ENCODE measurements around the gene RNASE11.
"Not testable (repeated sequence)": the region's sequence is repeated elsewhere in the genome, so short reads cannot be mapped to it uniquely, and the experiment has no call there.

RNASE11 gene

GRCh38 chr14:20587489-20588154, at the start of gene RNASE11:
Gene RNASE11 (minus strand): TSS chr14:20588001.
- no peak for DNase-seq

- DNase-seq = no peak
These were observed 45.3 kb upstream of the RNASE11 start for GRCh38 chr14:20632831-20633691.

GRCh38 chr14:20632448-20632830, 44.6 kb upstream of the RNASE11 start:
- DNase-seq = no peak

- DNase-seq = no peak
These were observed 44.1 kb upstream of the RNASE11 start for GRCh38 chr14:20631880-20632389.

GRCh38 chr14:20631023-20631879, 43.5 kb upstream of the RNASE11 start:
- no peak for DNase-seq

GRCh38 chr14:20630340-20631022, 42.7 kb upstream of the RNASE11 start:
- no peak for DNase-seq

- DNase-seq = no peak
These were observed 40.5 kb upstream of the RNASE11 start for GRCh38 chr14:20628063-20628854.

GRCh38 chr14:20627346-20628027, 39.7 kb upstream of the RNASE11 start:
- no peak for DNase-seq

- DNase-seq = no peak
These were observed 38.5 kb upstream of the RNASE11 start for GRCh38 chr14:20626274-20626673.

GRCh38 chr14:20624495-20625070, 36.8 kb upstream of the RNASE11 start:
- no peak for DNase-seq

- DNase-seq = no peak
These were observed 36.0 kb upstream of the RNASE11 start for GRCh38 chr14:20623798-20624197.

GRCh38 chr14:20622816-20623291, 35.1 kb upstream of the RNASE11 start:
- DNase-seq = no peak

- no peak for DNase-seq
These were observed 33.1 kb upstream of the RNASE11 start for GRCh38 chr14:20620798-20621478.

GRCh38 chr14:20619688-20620087, 31.9 kb upstream of the RNASE11 start:
- DNase-seq = not testable (repeated sequence)

GRCh38 chr14:20618271-20618749, 30.5 kb upstream of the RNASE11 start:
- no peak for DNase-seq

GRCh38 chr14:20617138-20618003, 29.6 kb upstream of the RNASE11 start:
- DNase-seq = no peak

- no peak for DNase-seq
These were observed 28.2 kb upstream of the RNASE11 start for GRCh38 chr14:20615996-20616395.

- DNase-seq = no peak
These were observed 26.4 kb upstream of the RNASE11 start for GRCh38 chr14:20614038-20614840.
